Kidney (tissue), 14 donors: ENCODE measurements around the gene PARP15. TPM values are rescaled to one million over a fixed set of nuclear protein-coding genes. Genes with fewer than 3 reads are reported as not detected.

Experiments used
- DNase-seq, 5 donors: peaks; one replicate each; pipeline ENCODE4 v3.0.0-alpha.2; 2013 to 2020
- FAIRE-seq: peaks from 2 replicates; lab custom pipeline; 2012; peaks lifted over from hg19 to GRCh38; lab: Jason Lieb, UNC
- H3K27ac ChIP-seq, 2 donors: one replicate each; pipeline ENCODE4 v1.7.0; 2013; ENCODE audit warnings: low read depth in 2 of 2, low read length in 2 of 2, inconsistent platforms in 1 of 2
- H3K27me3 ChIP-seq: one replicate; pipeline ENCODE4 v1.7.1; 2013; ENCODE audit warnings: low read length, inconsistent platforms; ENCODE audit not compliant: control insufficient read depth, insufficient read depth
- H3K36me3 ChIP-seq, 3 donors: one replicate each; pipeline versions ENCODE4 v1.7.0 to v1.7.1; 2013; ENCODE audit warnings: low read length in 3 of 3, control low read depth in 1 of 3, inconsistent platforms in 1 of 3; ENCODE audit not compliant: insufficient read depth in 3 of 3, control insufficient read depth in 2 of 3
- H3K4me1 ChIP-seq, 3 donors: one replicate each; pipeline versions ENCODE4 v1.7.0 to v1.7.1; 2013; ENCODE audit warnings: low read length in 3 of 3, inconsistent platforms in 1 of 3, low read depth in 1 of 3; ENCODE audit not compliant: control insufficient read depth in 2 of 3, insufficient read depth in 2 of 3
- H3K4me3 ChIP-seq, 3 donors: one replicate each; pipeline versions ENCODE4 v1.7.0 to v1.8.1; 2013; ENCODE audit warnings: low read length in 3 of 3, control low read depth in 1 of 3, inconsistent platforms in 1 of 3
- H3K9ac ChIP-seq, 3 donors: one replicate each; pipeline versions ENCODE4 v1.7.0 to v1.7.1; 2013; ENCODE audit warnings: low read length in 3 of 3, control low read depth in 1 of 3, inconsistent platforms in 1 of 3
- H3K9me3 ChIP-seq, 3 donors: one replicate each; pipeline versions ENCODE4 v1.7.0 to v1.7.1; 2013; ENCODE audit warnings: low read length in 3 of 3, control low read depth in 1 of 3, inconsistent platforms in 1 of 3; ENCODE audit not compliant: control insufficient read depth in 2 of 3, insufficient read depth in 1 of 3
- CTCF ChIP-seq: IDR thresholded peaks from 3 replicates; pipeline ENCODE4 v1.5.1; 2012; ENCODE audit warnings: mild to moderate bottlenecking, moderate library complexity, borderline replicate concordance; ENCODE audit not compliant: insufficient read depth; ENCODE audit errors: extremely low read depth
- intact Hi-C: fragments of 100-400 bp; cut with DNase I; formaldehyde crosslinking; loops from one replicate; pipeline ENCODE4 v1.11.1; 2022
- polyA plus RNA-seq: library from polyadenylated mRNA; stranded (reverse); fragments of 350-450 nt; fragmentation: Illumina TruSeq; extraction: RNeasy Lipid Tissue Mini Kit (QIAGEN cat#74804); gene quantifications from one replicate; pipeline ENCODE4 v1.2.3, GENCODE V29; 2014; ENCODE audit warnings: low read depth, low replicate concordance; ENCODE audit not compliant: insufficient read depth
- total RNA-seq: library from RNA; stranded (reverse); fragmentation: NEBNext Ultra II Directional; extraction: Animal tissue kit (Norgen Biotek cat#: 25700); gene quantifications from one replicate; pipeline ENCODE4 v1.2.1, GENCODE V29; 2021
- donor health status: control.
- donor health status: control.
- donor health status: control.
- donor health status: control.
- donor health status: control.
- donor health status: DM: yes; HTN: yes; CAD: no.
- donor health status: Normal renal cell carcinoma (clear cell type).

Gene PARP15
- total and polyA plus RNA-seq, 2 donors from 2014 or later = 4.9 TPM; not detected in 1

- Histone ChIP-seq H3K4me1 (no peaks in the 10 kb centered on the region), H3K4me3 (no peak overlapping the region), H3K36me3 (peaks cover 0 to 33% (median 17%) of the 10 kb centered on the region in 3 donors), H3K9ac (no peak overlapping the region), H3K27ac (no peak overlapping the region), H3K27me3 (no peaks in the 10 kb centered on the region), H3K9me3 (no peaks in the 10 kb centered on the region)
- no peak for DNase-seq
- TF ChIP-seq CTCF = no peak
- FAIRE-seq = no peak
- intact Hi-C loops = no loop called here
These were observed 38.4 kb upstream of the PARP15 start for GRCh38 chr3:122538956-122539490.

- H3K9me3 ChIP-seq = no peaks in the 10 kb centered on the region
- peaks cover 0 to 17% (median 11%) of the 10 kb centered on the region in 3 donors for H3K36me3 ChIP-seq
- FAIRE-seq = no peak
- no peak overlapping the region for H3K27ac ChIP-seq
- no peak overlapping the region for H3K9ac ChIP-seq
- H3K4me3 ChIP-seq = no peak overlapping the region
- no peak for TF ChIP-seq CTCF
- intact Hi-C loops = no loop called here
- DNase-seq = no peak
- no peaks in the 10 kb centered on the region for H3K4me1 ChIP-seq
- H3K27me3 ChIP-seq = no peaks in the 10 kb centered on the region
These were observed 31.3 kb upstream of the PARP15 start for GRCh38 chr3:122546151-122546550.

GRCh38 chr3:122548076-122548475 lies 29.4 kb upstream of the PARP15 start:
- H3K27ac ChIP-seq = no peak overlapping the region
- no peak overlapping the region for H3K4me3 ChIP-seq
- H3K9ac ChIP-seq = no peak overlapping the region
- TF ChIP-seq CTCF = no peak
- intact Hi-C loops = no loop called here
- FAIRE-seq = no peak
- no peak for DNase-seq
- H3K4me1 ChIP-seq = no peaks in the 10 kb centered on the region
- H3K27me3 ChIP-seq = no peaks in the 10 kb centered on the region
- H3K36me3 ChIP-seq = peaks cover 0 to 18% (median 11%) of the 10 kb centered on the region in 3 donors
- H3K9me3 ChIP-seq = no peaks in the 10 kb centered on the region

- FAIRE-seq (no peak), DNase-seq (no peak)
- no peaks in the 10 kb centered on the region for H3K27me3 ChIP-seq
- TF ChIP-seq CTCF = no peak
- H3K4me3 ChIP-seq = no peak overlapping the region
- H3K9ac ChIP-seq = no peak overlapping the region
- peaks cover 0 to 19% (median 11%) of the 10 kb centered on the region in 3 donors for H3K36me3 ChIP-seq
- H3K27ac ChIP-seq = no peak overlapping the region
- H3K9me3 ChIP-seq = no peaks in the 10 kb centered on the region
- intact Hi-C loops = no loop called here
- H3K4me1 ChIP-seq = no peaks in the 10 kb centered on the region
These were observed 28.8 kb upstream of the PARP15 start for GRCh38 chr3:122548619-122549018.
